Right forelimb (tissue), 1 donor: ENCODE data around the gene AFDN.

Source experiments
- DNase-seq: peaks from one replicate; pipeline ENCODE4 v3.0.0-alpha.2; 2018

Gene AFDN

GRCh38 chr6:168005796-168006195, 179.1 kb downstream of the AFDN start:
- DNase-seq, result no peak

GRCh38 chr6:168007592-168008338, 181.1 kb downstream of the AFDN start:
- no peak for DNase-seq

- DNase-seq, result no peak
Observed at GRCh38 chr6:168009331-168009730, 182.6 kb downstream of the AFDN start.

GRCh38 chr6:168011291-168011690, 184.6 kb downstream of the AFDN start:
- DNase-seq, result no peak

- no peak for DNase-seq
Observed at GRCh38 chr6:168012431-168013249, 185.9 kb downstream of the AFDN start.

GRCh38 chr6:168013250-168013915, 186.7 kb downstream of the AFDN start:
- DNase-seq, result no peak

- no peak for DNase-seq
Observed at GRCh38 chr6:168014428-168014827, 187.7 kb downstream of the AFDN start.

- no peak for DNase-seq
Observed at GRCh38 chr6:168015009-168015408, 188.3 kb downstream of the AFDN start.

GRCh38 chr6:168015482-168016175, 188.9 kb downstream of the AFDN start:
- DNase-seq, result no peak

GRCh38 chr6:168016176-168016620, 189.5 kb downstream of the AFDN start:
- DNase-seq, result no peak

GRCh38 chr6:168016721-168017525, 190.2 kb downstream of the AFDN start:
- no peak for DNase-seq

- no peak for DNase-seq
Observed at GRCh38 chr6:168017629-168018028, 190.9 kb downstream of the AFDN start.

- no peak for DNase-seq
Observed at GRCh38 chr6:168018664-168019063, 192.0 kb downstream of the AFDN start.

- no peak for DNase-seq
Observed at GRCh38 chr6:168020242-168020641, 193.5 kb downstream of the AFDN start.

GRCh38 chr6:168021581-168021980, 194.9 kb downstream of the AFDN start:
- DNase-seq, result no peak
